ENCODE results near the gene HRH1. TPM values are rescaled to one million over a fixed set of nuclear protein-coding genes. Genes with fewer than 3 reads are reported as not detected.

Gene HRH1
- total and polyA plus RNA-seq, 2 donors (not counting 3 experiments of a cell fraction or from before 2014, with no cell fraction given) = 16.2 to 21.2 TPM

GRCh38 chr3:11297126-11297525 is 142.8 kb downstream of the HRH1 start:
- POLR2A ChIA-PET = no interaction called here
- Histone ChIP-seq H3K27me3 (ENCODE audit: control insufficient read depth in 2 of 2, insufficient read depth in 2 of 2, low read length in 2 of 2) (no peaks in the 10 kb centered on the region), H3K4me1 (ENCODE audit: control insufficient read depth, extremely low read depth, insufficient read depth, low read length) (no peaks in the 10 kb centered on the region), H4K20me1 (replicated peaks; ENCODE audit: control insufficient read depth, extremely low read depth, insufficient read depth, low read length) (no peaks in the 10 kb centered on the region), H3K9me1 (replicated peaks; ENCODE audit: control insufficient read depth, extremely low read depth, insufficient read depth, low read length) (no peaks in the 10 kb centered on the region), H3K4me2 (ENCODE audit: insufficient read depth, low read length) (no peak overlapping the region), H3K9me3 (replicated peaks; ENCODE audit: control insufficient read depth, insufficient read depth, low read length) (no peaks in the 10 kb centered on the region), H2AFZ (ENCODE audit: low read depth, low read length) (no peak overlapping the region), H3K9ac (replicated peaks; ENCODE audit: extremely low read depth, insufficient read depth, low read length) (no peak overlapping the region), H3K27ac (ENCODE audit: insufficient read depth, low read depth, low read length) (no peak overlapping the region), H3K4me3 (replicated peaks in 1 of 3; ENCODE audit: insufficient read depth in 1 of 3, low read depth in 1 of 3, low read length in 3 of 3) (no peak overlapping the region), H3K36me3 (ENCODE audit: control insufficient read depth in 2 of 2, extremely low read depth in 1 of 2, insufficient read depth in 2 of 2, low read length in 2 of 2) (no peaks in the 10 kb centered on the region), H3K79me2 (ENCODE audit: control insufficient read depth, insufficient read depth, low read length) (peaks cover 2% of the 10 kb centered on the region)
- CTCF ChIA-PET = interaction anchor here (1.6 kb wide), 1 partner anchor 9 kb away, joined by 9 read pairs; no protein-coding TSS in a partner anchor
- intact Hi-C loops (cut with micrococcal nuclease) (no loop called here), dilution Hi-C loops (cut with MboI; ENCODE audit: extremely low pct_ligation_motif_present, low sequenced_read_pairs) (no loop called here)
- FAIRE-seq = no peak
- BruUV-seq (replicated peaks) = no TSS peak
- TF ChIP-seq POLR2AphosphoS5 (IDR thresholded peaks at IDR 0.05; ENCODE audit: insufficient read depth, low read depth, low read length) = no peak
- no peak for DNase-seq (ENCODE audit: low read depth, low spot score)

- no peaks in the 10 kb centered on the region for H3K79me2 ChIP-seq (ENCODE audit: control insufficient read depth, insufficient read depth, low read length)
- no TSS peak for BruUV-seq (replicated peaks)
- DNase-seq (ENCODE audit: low read depth, low spot score) (no peak), FAIRE-seq (no peak)
- no peaks in the 10 kb centered on the region for H3K27me3 ChIP-seq (ENCODE audit: control insufficient read depth in 2 of 2, insufficient read depth in 2 of 2, low read length in 2 of 2)
- H3K4me1 ChIP-seq (ENCODE audit: control insufficient read depth, extremely low read depth, insufficient read depth, low read length) = peaks cover 11% of the 10 kb centered on the region
- peaks cover 0 to 8% of the 10 kb centered on the region in 2 experiments for H3K36me3 ChIP-seq (ENCODE audit: control insufficient read depth in 2 of 2, extremely low read depth in 1 of 2, insufficient read depth in 2 of 2, low read length in 2 of 2)
- no peak overlapping the region for H2AFZ ChIP-seq (ENCODE audit: low read depth, low read length)
- no peaks in the 10 kb centered on the region for H4K20me1 ChIP-seq (replicated peaks; ENCODE audit: control insufficient read depth, extremely low read depth, insufficient read depth, low read length)
- intact Hi-C loops (cut with micrococcal nuclease) = no loop called here
- no peak overlapping the region for H3K4me3 ChIP-seq (replicated peaks in 1 of 3; ENCODE audit: insufficient read depth in 1 of 3, low read depth in 1 of 3, low read length in 3 of 3)
- H3K4me2 ChIP-seq (ENCODE audit: insufficient read depth, low read length) = no peak overlapping the region
- ChIA-PET POLR2A (no interaction called here), CTCF (no interaction called here)
- dilution Hi-C loops (cut with MboI; ENCODE audit: extremely low pct_ligation_motif_present, low sequenced_read_pairs) = no loop called here
- H3K9me3 ChIP-seq (replicated peaks; ENCODE audit: control insufficient read depth, insufficient read depth, low read length) = no peaks in the 10 kb centered on the region
- H3K27ac ChIP-seq (ENCODE audit: insufficient read depth, low read depth, low read length) = no peak overlapping the region
- TF ChIP-seq GATA2 (IDR thresholded peaks at IDR 0.05; ENCODE audit: insufficient read depth, insufficient read length, low read depth, low read length) = no peak
- no peak for TF ChIP-seq POLR2AphosphoS5 (IDR thresholded peaks at IDR 0.05; ENCODE audit: insufficient read depth, low read depth, low read length)
- no peak for TF ChIP-seq CTCF (IDR thresholded peaks at IDR 0.05; ENCODE audit: extremely low read depth in 1 of 2, insufficient read depth in 1 of 2, low read depth in 1 of 2, low read length in 2 of 2)
- no peak for TF ChIP-seq MYC (IDR thresholded peaks at IDR 0.05; ENCODE audit: low read depth, low read length)
- no peak for TF ChIP-seq POLR2A (IDR thresholded peaks at IDR 0.05; ENCODE audit: low read depth, low read length)
- TF ChIP-seq, protein P1, sequence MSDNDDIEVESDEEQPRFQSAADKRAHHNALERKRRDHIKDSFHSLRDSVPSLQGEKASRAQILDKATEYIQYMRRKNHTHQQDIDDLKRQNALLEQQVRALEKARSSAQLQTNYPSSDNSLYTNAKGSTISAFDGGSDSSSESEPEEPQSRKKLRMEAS (IDR thresholded peaks at IDR 0.05; ENCODE audit: insufficient read depth, insufficient read length) = no peak
- no peak for TF ChIP-seq EZH2 (IDR thresholded peaks at IDR 0.05; ENCODE audit: borderline replicate concordance, low read depth, low read length, severe bottlenecking)
- no peak for TF ChIP-seq FOS (IDR thresholded peaks at IDR 0.05; ENCODE audit: borderline replicate concordance, insufficient read depth, low read length)
- TF ChIP-seq JUN (IDR thresholded peaks at IDR 0.05; ENCODE audit: borderline replicate concordance, insufficient read depth, insufficient read length, low read depth) = no peak
- no peak overlapping the region for H3K9ac ChIP-seq (replicated peaks; ENCODE audit: extremely low read depth, insufficient read depth, low read length)
- no peaks in the 10 kb centered on the region for H3K9me1 ChIP-seq (replicated peaks; ENCODE audit: control insufficient read depth, extremely low read depth, insufficient read depth, low read length)
Observed at GRCh38 chr3:11300970-11301369, 146.7 kb downstream of the HRH1 start.
